Brain microvascular endothelial cell (primary cell): ENCODE measurements around the gene CCR3.

ENCODE experiments used
- DNase-seq: peaks from one replicate; pipeline ENCODE4 v3.0.0-alpha.2; 2020
- H3K27ac ChIP-seq: fragments of 250-450 bp; sonication (Bioruptor Pico); 2 replicates; pipeline ENCODE4 v1.5.1; 2020; ENCODE audit warnings: mild to moderate bottlenecking, moderate library complexity
- H3K27me3 ChIP-seq: fragments of 250-450 bp; sonication (Bioruptor Pico); replicated peaks from 2 replicates; pipeline ENCODE4 v1.5.1; 2020; ENCODE audit warnings: mild to moderate bottlenecking
- H3K36me3 ChIP-seq: fragments of 250-450 bp; sonication (Bioruptor Pico); replicated peaks from 2 replicates; pipeline ENCODE4 v1.5.1; 2020; ENCODE audit warnings: mild to moderate bottlenecking
- H3K4me3 ChIP-seq: 2 replicates; pipeline ENCODE4 v1.5.1; 2011; ENCODE audit warnings: low read depth, mild to moderate bottlenecking, control low read depth, low read length, moderate library complexity
- CTCF ChIP-seq: IDR thresholded peaks from 2 replicates; pipeline ENCODE4 v1.5.1; 2011; ENCODE audit warnings: low read depth, mild to moderate bottlenecking, moderate library complexity, low read length, control low read depth, inconsistent platforms; ENCODE audit errors: missing control alignments
- in situ Hi-C: cut with HindIII; loops from 2 replicates; pipeline ENCODE4 v1.10.0; 2017; ENCODE audit warnings: low sequenced_read_pairs, low pct_ligation_motif_present

Gene CCR3

GRCh38 chr3:46303240-46303639 lies 61.0 kb downstream of the CCR3 start:
- H3K4me3 ChIP-seq = no peak overlapping the region
- H3K27ac ChIP-seq = no peak overlapping the region
- H3K27me3 ChIP-seq = peaks cover 3% of the 10 kb centered on the region
- in situ Hi-C loops = no loop called here
- TF ChIP-seq CTCF = no peak
- H3K36me3 ChIP-seq = no peaks in the 10 kb centered on the region
- DNase-seq = no peak

GRCh38 chr3:46304739-46305138 lies 62.5 kb downstream of the CCR3 start:
- Histone ChIP-seq H3K27me3 (peaks cover 3% of the 10 kb centered on the region), H3K36me3 (no peaks in the 10 kb centered on the region), H3K4me3 (no peak overlapping the region), H3K27ac (no peak overlapping the region)
- in situ Hi-C loops = no loop called here
- TF ChIP-seq CTCF = no peak
- no peak for DNase-seq

GRCh38 chr3:46312991-46313390 lies 70.7 kb downstream of the CCR3 start:
- H3K27me3 ChIP-seq = no peaks in the 10 kb centered on the region
- H3K36me3 ChIP-seq = no peaks in the 10 kb centered on the region
- DNase-seq = no peak
- no peak for TF ChIP-seq CTCF
- in situ Hi-C loops = no loop called here
- no peak overlapping the region for H3K27ac ChIP-seq
- no peak overlapping the region for H3K4me3 ChIP-seq

- TF ChIP-seq CTCF = no peak
- DNase-seq = no peak
- no peak overlapping the region for H3K27ac ChIP-seq
- in situ Hi-C loops = no loop called here
- no peak overlapping the region for H3K4me3 ChIP-seq
- no peaks in the 10 kb centered on the region for H3K36me3 ChIP-seq
- no peaks in the 10 kb centered on the region for H3K27me3 ChIP-seq
These were observed 72.3 kb downstream of the CCR3 start for GRCh38 chr3:46314517-46314916.

GRCh38 chr3:46316206-46316605 lies 73.9 kb downstream of the CCR3 start:
- Histone ChIP-seq H3K27ac (no peak overlapping the region), H3K27me3 (no peaks in the 10 kb centered on the region), H3K4me3 (no peak overlapping the region), H3K36me3 (no peaks in the 10 kb centered on the region)
- DNase-seq = no peak
- no peak for TF ChIP-seq CTCF
- in situ Hi-C loops = no loop called here
